ENCODE results near the gene RPS14. TPM values are rescaled to one million over a fixed set of nuclear protein-coding genes. Genes with fewer than 3 reads are reported as not detected.

Gene RPS14
- total RNA-seq, 1 experiment from 2014 or later: 2,031 TPM

GRCh38 chr5:150404121-150404520 lies 45.4 kb downstream of the RPS14 start:
- no peak for ATAC-seq
- Histone ChIP-seq H3K36me3 (ENCODE audit: low read depth, low read length) (peaks cover 12% of the 10 kb centered on the region; the same call in 1 of the 2 replicates), H3F3A (ENCODE audit: low read length, unreplicated experiment) (no peaks in the 10 kb centered on the region), H3K9ac (ENCODE audit: low read length) (no peak overlapping the region), H3K4me3 (ENCODE audit: low read length) (no peak overlapping the region), H3K79me2 (ENCODE audit: low read length) (no peaks in the 10 kb centered on the region), H3K9me3 (ENCODE audit: low read length) (no peaks in the 10 kb centered on the region), H3K9me2 (replicated peaks; ENCODE audit: low read length) (no peaks in the 10 kb centered on the region), H2AFZ (ENCODE audit: low read length) (no peak overlapping the region), H3K27ac (ENCODE audit: low read length) (no peak overlapping the region), H3K27me3 (ENCODE audit: low read length) (no peaks in the 10 kb centered on the region), H3K4me1 (ENCODE audit: insufficient read depth, low read length) (no peaks in the 10 kb centered on the region), H4K20me1 (ENCODE audit: low read length) (no peaks in the 10 kb centered on the region), H3K4me2 (ENCODE audit: low read length) (no peak overlapping the region)
- intact Hi-C loops (cut with micrococcal nuclease): no loop called here
- no peak for TF ChIP-seq EZH2phosphoT487 (IDR thresholded peaks at IDR 0.05; ENCODE audit: borderline replicate concordance, low read length)
- no peak for TF ChIP-seq CTCF (conservative IDR thresholded peaks at IDR 0.05; ENCODE audit: low read depth, low read length)
- TF ChIP-seq EZH2 (IDR thresholded peaks at IDR 0.05; ENCODE audit: low read length, unreplicated experiment): no peak
- CTCF ChIA-PET: no interaction called here
- POLR2A ChIA-PET (ENCODE audit: unreplicated experiment): no interaction called here
- DNase-seq: no peak
- BruUV-seq (replicated peaks): no TSS peak

- POLR2A ChIA-PET (ENCODE audit: unreplicated experiment): no interaction called here
- Histone ChIP-seq H3K79me2 (ENCODE audit: low read length) (no peaks in the 10 kb centered on the region), H2AFZ (ENCODE audit: low read length) (no peak overlapping the region), H3K4me1 (ENCODE audit: insufficient read depth, low read length) (no peaks in the 10 kb centered on the region), H3K9me2 (replicated peaks; ENCODE audit: low read length) (no peaks in the 10 kb centered on the region), H3K4me2 (ENCODE audit: low read length) (no peak overlapping the region), H3K27ac (ENCODE audit: low read length) (no peak overlapping the region), H3K36me3 (ENCODE audit: low read depth, low read length) (peaks cover 22% of the 10 kb centered on the region), H4K20me1 (ENCODE audit: low read length) (no peaks in the 10 kb centered on the region), H3K27me3 (ENCODE audit: low read length) (no peaks in the 10 kb centered on the region), H3K4me3 (ENCODE audit: low read length) (no peak overlapping the region), H3K9me3 (ENCODE audit: low read length) (no peaks in the 10 kb centered on the region), H3F3A (ENCODE audit: low read length, unreplicated experiment) (no peaks in the 10 kb centered on the region), H3K9ac (ENCODE audit: low read length) (no peak overlapping the region)
- CTCF ChIA-PET: no interaction called here
- DNase-seq (no peak), ATAC-seq (no peak)
- TF ChIP-seq CTCF (conservative IDR thresholded peaks at IDR 0.05; ENCODE audit: low read depth, low read length) (no peak), EZH2 (IDR thresholded peaks at IDR 0.05; ENCODE audit: low read length, unreplicated experiment) (no peak), EZH2phosphoT487 (IDR thresholded peaks at IDR 0.05; ENCODE audit: borderline replicate concordance, low read length) (no peak)
- intact Hi-C loops (cut with micrococcal nuclease): no loop called here
- BruUV-seq (replicated peaks): no TSS peak
Measured at GRCh38 chr5:150402901-150403342, 46.6 kb downstream of the RPS14 start.

GRCh38 chr5:150402229-150402773 lies 47.2 kb downstream of the RPS14 start:
- H2AFZ ChIP-seq (ENCODE audit: low read length): no peak overlapping the region
- H4K20me1 ChIP-seq (ENCODE audit: low read length): no peaks in the 10 kb centered on the region
- BruUV-seq (replicated peaks): no TSS peak
- peaks cover 26% of the 10 kb centered on the region for H3K36me3 ChIP-seq (ENCODE audit: low read depth, low read length)
- H3K9me3 ChIP-seq (ENCODE audit: low read length): no peaks in the 10 kb centered on the region
- intact Hi-C loops (cut with micrococcal nuclease): no loop called here
- no peak for ATAC-seq
- ChIA-PET CTCF (no interaction called here), POLR2A (ENCODE audit: unreplicated experiment) (no interaction called here)
- no peak overlapping the region for H3K27ac ChIP-seq (ENCODE audit: low read length)
- no peak for DNase-seq
- no peaks in the 10 kb centered on the region for H3K79me2 ChIP-seq (ENCODE audit: low read length)
- H3K4me2 ChIP-seq (ENCODE audit: low read length): no peak overlapping the region
- no peaks in the 10 kb centered on the region for H3K4me1 ChIP-seq (ENCODE audit: insufficient read depth, low read length)
- TF ChIP-seq EZH2phosphoT487 (IDR thresholded peaks at IDR 0.05; ENCODE audit: borderline replicate concordance, low read length): no peak
- no peak for TF ChIP-seq CTCF (conservative IDR thresholded peaks at IDR 0.05; ENCODE audit: low read depth, low read length)
- no peak for TF ChIP-seq EZH2 (IDR thresholded peaks at IDR 0.05; ENCODE audit: low read length, unreplicated experiment)
- no peak overlapping the region for H3K9ac ChIP-seq (ENCODE audit: low read length)
- H3K9me2 ChIP-seq (replicated peaks; ENCODE audit: low read length): no peaks in the 10 kb centered on the region
- H3K27me3 ChIP-seq (ENCODE audit: low read length): no peaks in the 10 kb centered on the region
- H3F3A ChIP-seq (ENCODE audit: low read length, unreplicated experiment): no peaks in the 10 kb centered on the region
- H3K4me3 ChIP-seq (ENCODE audit: low read length): no peak overlapping the region

Data from PC-3 (cell line).